DMS114 treated with DMSO at 0.1 percent for 48 hours (cell line): ENCODE results near the gene GPBP1.
"Not testable (repeated sequence)": the region's sequence is repeated elsewhere in the genome, so short reads cannot be mapped to it uniquely, and the experiment has no call there.

Source experiments
- DNase-seq: peaks from one replicate; lab custom pipeline; 2025; ENCODE audit not compliant: unreplicated experiment; lab: John Stamatoyannopoulos, UW

Gene GPBP1, protein sequence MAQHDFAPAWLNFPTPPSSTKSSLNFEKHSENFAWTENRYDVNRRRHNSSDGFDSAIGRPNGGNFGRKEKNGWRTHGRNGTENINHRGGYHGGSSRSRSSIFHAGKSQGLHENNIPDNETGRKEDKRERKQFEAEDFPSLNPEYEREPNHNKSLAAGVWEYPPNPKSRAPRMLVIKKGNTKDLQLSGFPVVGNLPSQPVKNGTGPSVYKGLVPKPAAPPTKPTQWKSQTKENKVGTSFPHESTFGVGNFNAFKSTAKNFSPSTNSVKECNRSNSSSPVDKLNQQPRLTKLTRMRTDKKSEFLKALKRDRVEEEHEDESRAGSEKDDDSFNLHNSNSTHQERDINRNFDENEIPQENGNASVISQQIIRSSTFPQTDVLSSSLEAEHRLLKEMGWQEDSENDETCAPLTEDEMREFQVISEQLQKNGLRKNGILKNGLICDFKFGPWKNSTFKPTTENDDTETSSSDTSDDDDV

DNA sequence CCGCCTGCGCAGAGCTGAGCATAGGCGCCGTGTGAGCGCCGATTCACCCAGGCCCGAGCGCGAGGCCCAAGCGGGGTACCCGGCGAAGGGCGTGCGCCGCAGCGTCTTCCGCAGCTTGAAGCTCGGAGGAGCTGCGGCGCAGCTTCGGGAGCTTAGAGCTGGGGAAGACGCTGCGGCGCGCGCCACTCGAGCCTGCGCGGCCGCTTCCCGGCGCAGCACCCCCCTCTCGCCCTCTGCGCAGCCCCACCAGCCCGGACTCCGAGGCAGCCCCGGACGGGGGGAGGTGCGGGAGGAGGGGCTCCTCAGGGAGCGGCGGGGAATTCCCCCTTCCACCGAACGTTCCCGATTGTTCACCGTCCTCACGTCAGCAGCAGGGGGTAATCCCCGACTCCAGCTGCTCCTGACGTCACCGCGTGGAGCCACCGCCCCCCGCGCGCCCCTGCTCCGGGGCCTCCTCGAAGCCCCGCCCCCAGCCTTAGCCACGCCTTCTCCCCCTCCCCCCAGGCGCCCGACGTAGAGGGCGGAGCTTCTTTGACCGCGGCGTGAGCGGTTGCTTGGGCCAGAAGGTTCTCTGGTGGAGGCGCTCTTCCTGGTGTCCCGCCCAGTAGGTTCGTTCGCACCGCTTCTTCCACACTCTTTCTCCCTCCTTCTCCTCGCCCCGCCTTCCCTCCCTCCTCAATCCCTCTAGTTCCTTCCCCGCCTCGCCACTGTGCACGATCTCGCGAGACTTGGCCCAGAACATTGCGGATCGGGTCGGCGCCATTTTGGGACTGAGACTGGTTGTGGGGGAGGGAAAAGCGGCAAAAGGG is at the start of gene GPBP1:
GPBP1 (plus strand) TSS at position 741 of the 809 bp plus-strand sequence. CDS start 40,072 bp downstream, outside the sequence.
- peak; percentile 96 for DNase-seq

DNA sequence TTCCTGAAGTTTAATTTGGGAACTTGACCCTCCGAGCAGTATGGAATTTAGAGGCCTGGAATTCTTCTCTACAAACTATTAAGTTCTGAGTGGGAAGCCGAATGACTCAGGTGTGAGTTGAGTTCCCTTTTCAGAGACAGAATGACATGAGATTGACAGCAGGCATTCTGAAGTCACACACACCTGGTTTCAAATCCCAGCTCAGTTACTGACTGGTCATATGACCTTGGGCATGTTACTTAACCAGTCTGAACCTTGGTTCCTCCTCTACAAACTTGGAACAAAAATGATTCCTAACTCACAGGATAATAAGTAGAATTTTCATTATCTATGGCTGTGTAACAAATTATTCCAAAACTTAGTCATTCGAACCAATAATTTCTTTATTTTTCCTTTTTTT is 45.5 kb upstream of the GPBP1 start:
- DNase-seq, result no peak

DNA sequence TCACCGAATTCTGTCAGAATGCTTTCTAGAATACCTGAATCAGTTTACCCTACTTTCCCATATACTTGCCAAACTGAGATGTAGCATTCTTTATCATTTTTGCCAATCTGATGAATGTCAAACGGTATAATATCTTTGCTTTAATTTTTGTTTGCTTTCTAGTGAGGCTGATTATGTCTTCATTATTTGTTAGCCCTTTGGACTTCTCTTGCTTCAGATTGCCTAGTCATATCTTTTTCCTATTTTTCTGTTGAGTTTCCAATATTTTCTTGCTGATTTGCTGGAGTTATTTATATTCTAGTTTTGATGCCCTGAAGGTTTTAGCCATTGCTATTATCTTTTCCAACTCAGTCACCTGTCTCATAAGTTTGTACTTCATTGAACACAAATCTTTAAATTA is 40.3 kb upstream of the GPBP1 start:
- DNase-seq, result no peak

DNA sequence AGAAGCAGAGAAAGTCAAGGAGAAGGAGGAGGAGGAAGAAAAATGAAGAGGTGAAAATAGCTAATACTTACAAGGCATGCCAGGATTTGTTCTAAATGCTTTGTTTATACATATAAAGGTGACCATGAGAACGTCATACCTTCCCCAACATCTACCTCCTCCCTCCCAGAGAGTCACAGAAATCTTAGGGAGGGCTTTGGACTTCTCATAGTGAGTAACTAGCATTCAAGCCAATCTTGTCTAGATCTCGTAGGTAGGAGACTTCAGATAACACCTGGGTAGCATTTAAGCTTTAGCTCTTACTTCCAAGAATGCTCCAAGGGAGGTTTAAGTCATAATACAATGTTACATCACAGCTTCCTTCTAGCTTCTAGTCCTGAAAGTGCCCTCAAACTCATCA is 36.5 kb upstream of the GPBP1 start:
- no peak for DNase-seq

DNA sequence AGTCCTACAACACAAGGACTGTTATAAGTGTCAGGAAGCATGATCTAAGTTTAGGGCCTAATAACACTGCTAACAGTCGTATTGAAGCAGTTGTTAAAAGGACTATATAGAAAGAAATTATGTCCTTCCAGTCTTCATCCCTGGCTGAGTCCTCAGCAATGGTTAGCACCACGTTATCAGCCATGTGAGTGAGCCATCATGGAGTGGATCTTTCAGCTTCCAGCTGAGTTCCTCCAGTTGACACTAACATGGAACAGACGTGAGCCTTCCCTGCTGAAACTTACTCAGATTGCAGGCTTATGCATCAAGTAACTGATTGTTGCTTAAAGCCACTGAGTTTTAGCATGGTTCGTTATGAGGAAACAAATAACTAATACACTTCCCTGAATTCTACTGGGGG is 21.5 kb upstream of the GPBP1 start:
- no peak for DNase-seq

DNA sequence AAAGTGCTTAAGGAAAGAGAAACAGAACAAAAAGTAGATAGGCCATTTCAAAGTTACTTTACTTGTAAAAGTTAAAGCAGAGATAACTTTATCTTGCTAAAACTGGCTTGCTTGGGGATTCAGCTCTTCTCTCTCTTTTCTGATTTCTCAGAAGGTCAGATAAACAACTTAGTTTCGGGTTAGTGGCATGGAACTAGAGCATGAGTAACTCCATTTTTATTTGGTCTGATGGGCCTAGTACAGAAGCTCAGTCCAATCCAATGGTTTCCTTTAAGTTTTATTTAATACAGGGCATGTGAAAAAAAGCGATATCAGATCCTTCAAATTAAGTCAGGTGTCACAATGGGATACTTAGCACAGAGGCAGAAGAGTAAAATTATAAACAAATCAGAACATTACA is 18.8 kb upstream of the GPBP1 start:
- DNase-seq, result no peak

DNA sequence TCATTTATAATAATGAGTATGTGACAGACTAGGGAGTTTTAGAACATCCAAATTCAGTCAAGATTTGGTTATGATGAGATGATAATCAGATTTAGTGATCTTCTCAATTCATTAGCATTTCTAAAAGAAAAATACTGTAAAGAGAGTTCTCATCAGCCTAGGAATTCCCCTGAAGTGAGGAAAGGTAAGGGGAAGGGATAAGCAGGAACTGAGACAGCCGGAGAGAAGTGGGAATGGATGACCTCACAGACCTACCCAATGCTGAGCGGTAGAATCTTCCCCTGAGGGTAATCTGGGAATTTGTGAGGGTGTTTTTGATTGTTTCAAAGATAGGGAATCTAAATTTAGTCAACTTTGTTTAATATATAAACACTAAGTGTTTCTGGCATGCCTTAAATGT is 16.7 kb upstream of the GPBP1 start:
- DNase-seq, result no peak

DNA sequence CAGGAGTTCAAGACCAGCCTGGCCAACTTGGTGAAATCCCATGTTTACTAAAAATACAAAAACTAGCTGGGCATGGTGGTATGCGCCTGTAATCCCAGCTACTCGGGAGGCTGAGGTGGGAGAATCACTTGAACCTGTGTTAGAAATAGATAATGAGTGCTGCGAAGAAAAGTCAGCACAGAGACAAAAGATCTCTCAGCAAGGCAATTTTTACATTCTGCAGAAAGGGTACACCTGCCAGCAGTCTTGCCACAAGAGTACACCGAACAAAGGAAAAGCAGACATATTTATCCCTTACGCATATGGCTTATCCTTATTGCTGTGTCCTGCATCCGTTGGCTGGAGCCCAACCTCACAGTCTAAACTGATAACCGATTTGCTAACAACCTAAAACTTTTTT is 16.2 kb upstream of the GPBP1 start:
- no peak for DNase-seq

DNA sequence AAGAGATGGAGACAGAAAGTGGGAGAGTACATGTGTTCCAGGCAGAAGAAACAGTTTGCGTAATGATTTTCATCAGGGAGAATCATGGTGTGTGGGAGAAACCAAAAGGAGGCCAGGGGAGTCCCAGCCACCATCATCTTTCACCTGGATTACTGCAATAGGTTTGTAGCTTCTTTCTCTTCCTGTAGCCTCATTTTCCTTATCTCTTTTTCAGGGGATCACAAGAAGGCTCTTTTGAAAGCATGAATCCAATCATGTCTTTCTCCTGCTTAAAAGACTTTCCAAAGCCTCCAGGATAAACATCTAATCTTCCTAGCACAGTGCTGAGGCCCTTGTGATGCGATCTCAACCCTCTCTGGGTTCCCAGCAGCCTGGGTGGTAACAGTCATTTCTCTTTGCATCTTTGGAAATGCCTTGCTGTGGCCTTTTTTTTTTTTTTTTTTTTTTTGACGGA is 10.3 kb upstream of the GPBP1 start:
- DNase-seq, result no peak

DNA sequence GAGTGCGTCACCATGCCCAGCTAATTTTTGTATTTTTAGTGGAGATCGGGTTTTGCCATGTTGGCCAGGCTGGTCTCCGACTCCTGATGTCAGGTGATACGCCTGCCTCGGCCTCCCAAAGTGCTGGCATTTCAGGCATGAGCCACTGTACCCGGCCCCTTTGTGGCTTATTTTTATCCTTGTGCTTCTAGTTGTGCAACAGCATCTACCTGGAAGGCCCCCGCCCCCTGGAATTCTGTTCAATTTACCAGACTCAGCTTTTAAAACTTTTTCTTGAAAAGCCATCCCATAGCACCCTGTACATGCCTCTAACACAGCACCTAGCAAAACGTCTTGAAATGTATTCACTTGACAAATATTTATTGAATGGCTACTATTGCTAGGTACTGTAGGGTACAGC is 9.7 kb upstream of the GPBP1 start:
- DNase-seq, result no peak

DNA sequence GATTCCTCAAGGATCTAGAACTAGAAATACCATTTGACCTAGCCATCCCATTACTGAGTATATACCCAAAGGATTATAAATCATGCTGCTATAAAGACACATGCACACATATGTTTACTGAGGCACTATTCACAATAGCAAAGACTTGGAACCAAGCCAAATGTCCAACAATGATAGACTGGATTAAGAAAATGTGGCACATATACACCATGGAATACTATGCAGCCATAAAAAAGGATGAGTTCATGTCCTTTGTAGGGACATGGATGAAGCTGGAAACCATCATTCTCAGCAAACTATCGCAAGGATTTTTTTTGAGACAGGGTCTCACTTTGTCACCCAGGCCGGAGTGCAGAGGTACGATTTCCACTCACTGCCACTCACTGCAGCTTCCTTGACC is 8.7 kb upstream of the GPBP1 start:
- DNase-seq, result not testable (repeated sequence)

DNA sequence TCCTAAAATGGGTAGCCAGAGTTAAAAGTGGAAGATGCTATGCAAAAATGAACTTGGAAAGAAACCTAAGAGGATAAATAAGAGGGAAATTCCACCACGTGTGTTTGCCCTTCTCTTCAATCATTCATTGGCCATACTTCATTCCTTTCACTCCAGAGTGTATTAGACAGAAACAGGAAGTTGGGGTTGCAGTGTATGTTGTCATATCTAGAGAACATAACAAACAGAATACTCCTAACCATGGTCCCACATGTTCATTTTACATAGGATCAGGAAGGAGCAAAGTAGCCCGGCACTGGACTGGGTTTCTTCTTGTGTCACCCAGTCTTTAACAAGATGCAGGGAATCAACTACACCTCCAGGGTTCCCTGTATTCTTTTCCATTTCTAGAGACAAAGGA is 7.6 kb upstream of the GPBP1 start:
- no peak for DNase-seq

DNA sequence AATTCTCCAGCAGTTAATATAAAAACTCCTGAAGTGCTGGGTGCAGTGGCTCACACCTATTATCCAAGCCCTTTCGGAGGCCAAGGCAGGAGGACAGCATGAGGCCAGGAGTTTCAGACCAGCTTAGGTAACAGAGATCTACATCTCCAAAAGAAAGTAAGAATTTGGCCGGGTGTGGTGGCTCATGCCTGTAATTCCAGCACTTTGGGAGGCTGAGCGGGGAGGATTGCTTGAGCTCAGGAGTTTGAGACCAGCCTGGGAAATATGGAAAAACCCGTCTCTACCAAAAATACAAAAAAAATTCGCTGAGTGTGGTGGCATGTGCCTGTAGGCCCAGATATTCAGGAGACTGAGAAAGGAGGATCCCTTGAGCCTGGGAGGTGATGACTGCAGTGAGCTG is 6.7 kb upstream of the GPBP1 start:
- DNase-seq, result no peak

DNA sequence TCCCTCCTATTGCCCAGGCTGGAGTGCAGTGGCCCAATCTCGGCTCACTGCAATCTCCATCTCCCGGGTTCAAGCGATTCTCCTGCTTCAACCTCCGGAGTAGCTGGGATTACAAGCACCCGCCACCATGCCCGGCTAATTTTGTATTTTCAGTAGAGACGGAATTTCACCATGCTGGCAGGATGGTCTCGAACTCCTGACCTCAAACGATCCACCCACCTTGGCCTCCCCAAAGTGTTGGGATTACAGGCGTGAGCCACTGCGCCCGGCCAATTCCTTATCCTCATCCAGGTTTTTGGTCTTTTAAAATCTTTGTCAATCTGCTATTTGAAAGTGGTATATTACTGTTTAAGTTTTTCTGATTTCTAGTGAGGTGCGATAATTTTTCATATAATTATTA is 3.7 kb upstream of the GPBP1 start:
- not testable (repeated sequence) for DNase-seq

DNA sequence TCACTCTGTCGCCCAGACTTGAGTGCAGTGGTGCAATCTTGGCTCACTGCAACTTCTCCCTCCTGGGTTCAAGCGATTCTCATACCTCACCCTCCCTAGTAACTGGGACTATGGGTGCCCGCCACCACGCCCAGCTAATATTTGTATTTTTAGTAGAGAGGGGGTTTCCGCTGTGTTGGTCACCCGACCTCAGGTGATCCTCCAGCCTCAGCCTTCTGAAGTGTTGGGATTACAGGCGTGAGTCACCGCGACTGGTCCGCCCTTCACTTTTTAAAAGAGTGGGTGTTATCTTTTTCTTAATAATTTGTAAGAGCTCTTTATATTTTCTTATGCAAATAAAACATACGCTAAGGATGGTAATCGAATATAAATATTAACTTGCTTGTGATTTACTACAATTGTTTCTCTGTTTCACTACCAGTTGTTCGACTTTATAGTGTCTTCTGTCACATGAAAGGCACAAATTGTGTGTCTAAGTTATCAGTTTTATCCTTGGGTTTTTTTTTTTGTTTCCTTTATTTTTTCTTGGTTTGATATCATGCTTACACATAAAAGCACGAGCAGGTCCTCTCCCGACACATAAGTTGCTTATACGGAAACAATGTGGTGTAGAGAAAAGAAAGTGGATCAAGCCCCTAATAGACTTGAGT is 1.9 kb upstream of the GPBP1 start:
- no peak for DNase-seq

DNA sequence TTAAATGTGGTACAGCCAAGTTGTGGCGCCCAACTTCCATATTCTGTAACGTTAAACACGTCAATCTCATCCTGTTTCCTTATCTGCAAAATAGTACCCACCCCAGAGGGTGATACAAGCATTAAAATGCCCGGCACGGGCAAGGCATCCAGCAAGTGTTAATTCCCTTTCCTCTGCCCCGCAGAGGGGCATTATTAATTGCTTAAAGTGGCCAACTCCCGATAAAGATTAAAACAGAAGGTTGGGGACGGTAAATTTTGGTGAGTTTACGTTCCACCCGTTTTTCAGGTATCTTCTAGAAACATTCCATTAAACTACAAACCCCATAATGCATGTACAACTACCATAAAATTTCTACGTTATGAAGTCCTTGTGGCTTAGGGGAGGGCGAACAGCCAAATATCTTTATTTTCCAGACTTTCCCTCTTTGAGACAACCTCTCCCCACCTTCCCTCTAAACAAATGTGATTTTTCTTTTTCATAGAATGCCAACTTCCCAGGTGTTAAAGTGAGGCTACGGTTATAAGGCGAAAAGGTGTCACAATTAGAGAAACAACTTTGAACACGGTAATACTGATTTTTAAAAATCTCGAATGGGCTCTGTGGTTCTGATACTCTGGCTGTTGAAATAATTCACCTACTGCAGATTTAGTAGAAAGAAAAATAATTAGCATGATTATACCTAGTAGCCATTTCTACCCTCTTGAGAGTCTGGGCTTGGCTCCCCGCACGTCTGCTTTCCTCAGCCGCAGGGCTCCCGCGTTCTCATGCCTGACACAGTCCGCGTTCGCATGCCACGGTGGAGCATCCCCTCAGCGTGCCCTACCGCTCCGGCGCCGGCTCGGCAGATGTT is 1.2 kb upstream of the GPBP1 start:
- DNase-seq, result no peak

DNA sequence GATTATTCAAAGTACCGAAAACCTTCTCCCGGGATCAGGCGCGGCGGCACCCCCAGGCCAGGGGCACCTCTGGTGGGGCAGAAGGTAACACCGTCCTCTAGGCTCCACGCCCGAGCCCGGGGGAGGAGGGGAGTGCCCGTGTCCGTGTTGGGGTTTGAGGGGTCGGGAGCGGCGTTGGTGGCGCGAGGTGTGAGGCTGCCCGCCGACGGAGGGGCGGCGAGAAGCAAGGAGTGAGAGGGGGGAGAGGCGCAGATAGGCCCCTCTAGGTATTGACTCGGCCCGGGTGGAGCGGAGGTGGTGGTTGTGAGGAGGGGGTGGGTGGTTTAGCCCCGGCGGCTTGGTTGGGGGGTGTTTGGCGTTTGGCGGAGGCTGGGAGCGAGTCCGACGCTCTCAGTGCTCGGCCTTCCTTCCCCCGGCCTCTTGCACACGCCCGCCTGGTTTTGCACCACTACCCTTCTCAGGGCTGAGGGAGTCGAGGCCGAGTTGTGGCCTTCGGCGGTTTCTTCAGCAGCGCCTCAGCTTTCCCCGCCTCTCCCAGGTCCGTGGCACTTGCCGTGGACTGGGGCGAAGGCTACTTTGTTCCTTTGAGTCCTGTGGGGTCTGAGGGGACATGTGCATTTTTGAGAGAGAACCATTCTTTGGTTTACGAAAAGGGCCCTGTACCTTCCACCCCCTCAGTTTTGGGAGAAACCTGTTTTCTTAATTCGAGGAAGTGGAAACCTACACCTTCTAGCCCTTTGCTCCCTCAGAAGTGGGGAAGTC is 450 bp downstream of the GPBP1 start:
- no peak for DNase-seq

DNA sequence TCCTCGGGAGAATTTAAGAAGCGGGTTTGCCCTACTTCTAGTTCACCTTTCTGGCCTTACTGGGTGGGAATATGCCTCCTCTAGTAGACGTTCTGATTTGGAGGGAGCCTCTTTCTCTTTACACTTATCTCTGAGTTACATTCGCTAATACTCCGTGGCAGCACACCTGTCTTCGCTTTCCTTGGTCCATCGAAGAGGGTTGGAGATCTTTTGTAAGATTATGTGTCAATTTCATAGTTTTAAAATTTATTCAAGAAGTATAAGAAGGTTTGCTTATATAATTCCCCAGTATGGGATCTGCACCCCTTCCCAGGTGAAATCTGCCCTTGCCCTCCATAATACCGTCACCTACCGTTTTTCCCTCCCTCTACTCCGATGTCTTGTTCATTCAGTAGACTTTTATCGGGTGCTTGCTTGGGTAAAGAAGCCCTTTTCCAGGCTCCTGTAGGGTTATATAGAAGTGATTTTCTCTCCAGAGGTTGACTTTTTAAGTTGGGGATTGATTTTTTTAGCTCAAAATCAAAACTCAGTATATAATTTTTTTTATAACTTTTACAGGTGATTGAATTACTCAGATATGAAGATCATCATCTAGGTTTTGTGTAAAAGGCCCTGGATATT is 1.1 kb downstream of the GPBP1 start:
- no peak for DNase-seq

DNA sequence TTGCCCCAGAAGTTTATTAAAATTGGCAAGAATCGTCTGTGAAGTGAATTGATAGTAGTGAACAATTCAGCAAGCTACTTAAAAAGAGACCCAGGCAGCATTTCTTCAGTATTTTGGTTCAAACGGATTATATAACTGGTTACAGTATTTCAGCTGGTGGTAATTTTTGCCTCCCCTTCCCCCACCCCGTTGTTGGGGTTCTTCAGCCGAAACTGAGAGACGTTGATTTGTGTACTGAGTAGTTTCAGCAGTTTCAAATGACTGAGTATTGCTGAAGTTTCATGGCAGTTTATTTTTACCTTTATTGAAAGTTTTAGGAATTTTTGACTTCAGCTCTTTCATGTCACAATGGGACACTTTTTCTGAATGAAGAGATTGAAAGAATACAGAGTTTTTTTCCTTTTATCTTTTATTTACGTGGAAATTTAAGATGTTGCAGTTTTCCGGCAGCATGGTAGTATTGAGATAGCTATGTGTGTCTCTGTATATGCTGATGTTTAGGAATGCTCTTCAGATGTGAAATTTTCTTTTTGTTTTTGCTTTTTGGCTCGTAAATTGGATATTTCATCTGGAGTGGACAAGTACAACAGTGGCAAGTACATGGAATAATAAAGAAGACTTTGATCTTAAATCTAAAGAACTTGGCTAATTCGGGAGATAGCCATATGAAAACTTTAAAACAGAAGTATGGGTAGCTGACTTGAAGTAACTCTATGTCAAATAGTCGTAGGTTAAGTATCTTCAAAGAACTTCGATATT is 1.9 kb downstream of the GPBP1 start:
- DNase-seq, result no peak
